GM18907 (cell line): ENCODE results near the gene GSDMA.
"Not testable (repeated sequence)": the region's sequence is repeated elsewhere in the genome, so short reads cannot be mapped to it uniquely, and the experiment has no call there.

Experiments
- ATAC-seq: cut with Tn5 transposase; IDR thresholded peaks from one replicate; pipeline ENCODE4 v1.9.1; 2021; ENCODE audit warnings: mild to moderate bottlenecking, moderate library complexity; ENCODE audit not compliant: unreplicated experiment

GSDMA gene

DNA sequence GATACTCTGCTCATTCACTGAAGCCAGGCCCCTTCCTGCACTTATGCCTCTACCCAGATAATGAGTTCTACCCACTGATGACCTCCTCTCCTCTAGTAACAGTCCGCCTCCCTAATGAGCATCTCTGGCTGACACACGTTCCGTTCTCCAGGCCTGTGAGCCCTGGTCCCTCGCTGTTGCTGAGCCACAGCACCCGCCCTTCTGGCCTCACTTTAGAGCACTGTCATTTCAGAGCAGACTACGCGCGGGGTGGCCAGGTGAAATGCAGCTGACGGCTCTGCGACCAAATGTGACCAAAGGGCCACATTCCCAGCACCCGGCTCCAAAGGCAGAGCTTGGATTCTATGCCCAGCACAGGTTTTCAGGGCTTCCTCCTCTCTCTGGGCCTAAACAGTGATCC is 31.6 kb downstream of the GSDMA start:
- no peak for ATAC-seq

DNA sequence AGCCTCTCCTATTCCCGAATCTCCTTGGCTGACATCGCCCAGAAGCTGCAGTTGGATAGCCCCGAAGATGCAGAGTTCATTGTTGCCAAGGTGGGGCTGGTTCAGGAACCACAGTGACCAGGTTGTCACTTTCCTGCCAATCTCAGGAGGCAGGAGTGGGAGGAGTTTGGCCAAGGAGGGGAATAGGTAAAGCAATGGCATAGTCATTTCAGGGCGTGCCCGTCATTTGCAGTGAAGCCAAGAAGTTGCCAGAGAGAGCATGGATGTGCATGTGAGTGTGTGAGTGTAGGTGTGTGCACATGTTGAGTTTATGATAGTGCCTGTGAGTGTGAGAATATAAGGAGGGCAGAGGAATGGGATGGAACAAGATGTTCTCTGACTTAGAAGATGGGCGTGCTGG is 32.6 kb downstream of the GSDMA start:
- ATAC-seq: no peak

DNA sequence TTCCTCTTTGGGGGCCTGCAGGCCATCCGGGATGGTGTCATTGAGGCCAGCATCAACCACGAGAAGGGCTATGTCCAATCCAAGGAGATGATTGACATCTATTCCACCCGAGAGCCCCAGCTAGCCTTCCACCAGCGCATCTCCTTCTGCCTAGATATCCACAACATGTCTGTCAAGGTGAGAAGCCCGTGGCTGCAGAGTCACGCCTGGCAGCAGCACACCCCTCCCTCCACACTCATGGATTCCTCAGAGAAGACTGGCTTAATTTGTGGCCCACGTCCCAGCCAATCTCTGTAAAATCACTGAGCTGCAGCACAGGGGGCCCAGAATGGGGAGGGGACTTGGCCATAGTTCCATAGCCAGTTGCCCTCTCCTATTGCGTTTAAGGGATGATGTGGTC is 33.4 kb downstream of the GSDMA start:
- no peak for ATAC-seq

DNA sequence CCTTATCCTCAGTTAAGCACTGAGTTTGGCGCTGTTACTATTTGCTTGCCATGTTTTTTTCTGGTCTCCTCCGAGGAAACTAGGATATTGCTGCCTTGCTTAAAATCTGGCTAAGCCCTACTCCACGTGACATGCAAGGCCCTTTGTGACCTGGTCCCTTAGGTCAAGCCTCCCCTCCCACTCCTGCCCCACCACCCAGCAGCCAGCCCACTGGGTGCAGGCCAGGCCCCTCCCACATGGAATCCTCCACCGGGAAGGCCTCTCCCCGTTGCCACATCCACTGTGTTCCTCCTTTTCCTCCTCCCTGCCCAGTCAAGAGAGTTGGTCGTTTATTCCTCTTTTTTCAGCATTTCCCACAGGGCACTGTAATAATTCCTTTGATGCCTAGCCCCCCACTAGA is 34.0 kb downstream of the GSDMA start:
- ATAC-seq: no peak

DNA sequence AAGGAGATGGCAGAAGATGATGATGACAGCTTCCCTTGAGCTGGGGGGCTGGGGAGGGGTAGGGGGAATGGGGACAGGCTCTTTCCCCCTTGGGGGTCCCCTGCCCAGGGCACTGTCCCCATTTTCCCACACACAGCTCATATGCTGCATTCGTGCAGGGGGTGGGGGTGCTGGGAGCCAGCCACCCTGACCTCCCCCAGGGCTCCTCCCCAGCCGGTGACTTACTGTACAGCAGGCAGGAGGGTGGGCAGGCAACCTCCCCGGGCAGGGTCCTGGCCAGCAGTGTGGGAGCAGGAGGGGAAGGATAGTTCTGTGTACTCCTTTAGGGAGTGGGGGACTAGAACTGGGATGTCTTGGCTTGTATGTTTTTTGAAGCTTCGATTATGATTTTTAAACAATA is 34.7 kb downstream of the GSDMA start:
- ATAC-seq: no peak

DNA sequence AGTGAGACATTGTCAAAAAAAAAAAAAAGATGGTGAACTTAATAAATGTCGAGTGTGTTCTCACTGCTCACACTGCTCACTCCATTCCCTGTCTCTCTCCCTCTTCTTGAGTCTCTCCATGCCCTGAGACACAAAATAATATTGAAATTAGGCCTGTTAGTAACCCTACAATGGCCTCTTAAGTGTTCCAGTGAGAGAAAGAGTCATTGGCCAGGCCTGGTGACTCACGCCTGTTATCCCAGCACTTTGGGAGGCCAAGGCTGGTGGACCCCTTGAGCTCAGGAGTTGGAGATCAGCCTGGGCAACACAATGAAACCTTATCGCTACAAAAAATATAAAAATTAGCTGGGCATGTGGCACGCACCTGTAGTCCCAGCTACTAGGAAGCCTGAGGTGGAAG is 36.3 kb downstream of the GSDMA start:
- ATAC-seq: no peak

DNA sequence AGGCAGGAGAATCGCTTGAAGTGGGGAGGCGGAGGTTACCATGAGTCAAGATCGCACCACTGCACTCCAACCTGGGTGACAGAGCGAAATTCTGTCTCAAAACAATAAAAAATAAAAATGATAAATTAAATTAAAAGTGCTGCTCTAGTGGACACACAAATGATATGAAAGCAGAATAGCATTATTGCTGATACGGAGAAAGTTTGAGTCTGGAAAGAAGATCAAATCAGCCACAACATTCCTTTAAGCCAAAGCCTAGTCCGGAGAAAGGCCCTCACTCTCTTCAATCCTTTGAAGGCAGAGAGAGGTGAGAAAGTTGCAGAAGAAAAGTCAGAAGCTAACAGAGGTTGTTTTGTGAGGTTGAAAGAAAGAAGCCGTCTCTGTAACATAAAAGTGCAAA is 37.4 kb downstream of the GSDMA start:
- no peak for ATAC-seq

DNA sequence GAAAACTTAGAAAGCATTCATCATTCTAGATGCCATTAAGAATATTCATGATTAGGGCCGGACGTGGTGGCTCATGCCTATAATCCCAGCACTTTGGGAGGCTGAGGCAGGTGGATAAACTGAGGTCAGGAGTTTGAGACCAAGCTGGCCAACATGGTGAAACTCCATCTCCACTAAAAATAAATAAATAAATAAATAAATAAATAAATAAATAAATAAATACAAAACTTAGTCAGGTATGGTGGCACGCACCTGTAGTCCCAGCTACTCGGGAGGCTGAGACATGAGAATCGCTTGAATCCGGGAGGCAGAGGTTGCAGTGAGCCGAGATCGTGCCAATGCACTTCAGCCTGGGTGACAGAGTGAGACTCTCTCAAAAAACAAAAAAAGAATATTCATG is 38.5 kb downstream of the GSDMA start:
- ATAC-seq: not testable (repeated sequence)

DNA sequence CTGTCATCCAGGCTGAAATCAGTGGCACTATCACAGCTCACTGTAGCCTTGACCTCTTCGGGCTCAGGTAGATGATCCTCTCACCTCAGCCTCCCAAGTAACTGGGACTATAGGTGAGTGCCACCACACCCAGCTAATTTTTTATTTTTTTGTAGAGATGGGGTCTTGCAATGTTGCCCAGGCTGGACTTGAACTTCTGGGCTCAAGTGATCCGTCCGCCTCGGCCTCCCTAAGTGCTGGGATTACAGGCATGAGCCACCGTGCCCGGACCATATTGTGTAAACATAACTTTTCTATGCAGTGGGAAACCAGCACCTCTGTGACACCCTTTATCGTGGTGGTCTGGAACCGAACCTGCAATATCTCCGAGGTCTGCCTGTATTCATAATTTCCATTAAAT is 41.3 kb downstream of the GSDMA start:
- ATAC-seq: no peak

DNA sequence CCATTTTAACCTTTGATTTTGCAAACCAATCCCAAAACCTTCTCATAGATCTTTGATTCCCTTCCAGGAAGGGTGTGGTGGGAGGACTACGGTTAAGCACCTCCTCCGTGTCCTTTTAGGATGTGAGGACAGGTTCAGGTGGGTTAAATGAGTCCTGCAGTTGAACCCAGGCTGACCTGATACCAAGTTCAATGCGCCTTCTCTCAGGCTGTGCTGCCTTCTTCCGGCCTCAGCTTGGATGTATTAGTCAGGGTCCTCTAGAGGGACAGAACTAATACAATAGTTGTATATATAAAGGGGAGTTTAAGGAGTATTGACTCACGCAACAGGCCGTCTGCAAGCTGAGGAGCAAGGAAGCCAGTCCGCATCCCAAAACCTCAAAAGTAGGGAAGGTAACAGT is 41.9 kb downstream of the GSDMA start:
- no peak for ATAC-seq

DNA sequence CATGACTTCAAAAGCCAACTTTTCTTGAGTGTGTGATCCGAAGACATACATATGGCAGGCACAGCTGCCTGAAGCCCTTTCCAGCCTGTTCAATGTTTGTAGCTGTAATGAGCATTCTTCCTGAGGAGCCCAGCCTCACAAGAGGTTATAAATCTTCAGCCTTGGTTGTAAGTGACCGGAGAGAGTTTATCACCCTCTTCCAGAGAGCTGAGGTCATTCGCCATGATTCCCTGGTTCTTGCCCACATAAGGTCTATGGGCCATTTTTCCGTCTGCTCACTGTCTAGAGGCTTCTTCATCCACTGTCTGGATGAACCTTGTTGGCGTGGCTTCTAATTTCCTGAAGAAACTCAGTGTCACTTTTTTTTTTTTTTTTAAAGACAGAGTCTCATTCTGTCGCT is 42.7 kb downstream of the GSDMA start:
- no peak for ATAC-seq

DNA sequence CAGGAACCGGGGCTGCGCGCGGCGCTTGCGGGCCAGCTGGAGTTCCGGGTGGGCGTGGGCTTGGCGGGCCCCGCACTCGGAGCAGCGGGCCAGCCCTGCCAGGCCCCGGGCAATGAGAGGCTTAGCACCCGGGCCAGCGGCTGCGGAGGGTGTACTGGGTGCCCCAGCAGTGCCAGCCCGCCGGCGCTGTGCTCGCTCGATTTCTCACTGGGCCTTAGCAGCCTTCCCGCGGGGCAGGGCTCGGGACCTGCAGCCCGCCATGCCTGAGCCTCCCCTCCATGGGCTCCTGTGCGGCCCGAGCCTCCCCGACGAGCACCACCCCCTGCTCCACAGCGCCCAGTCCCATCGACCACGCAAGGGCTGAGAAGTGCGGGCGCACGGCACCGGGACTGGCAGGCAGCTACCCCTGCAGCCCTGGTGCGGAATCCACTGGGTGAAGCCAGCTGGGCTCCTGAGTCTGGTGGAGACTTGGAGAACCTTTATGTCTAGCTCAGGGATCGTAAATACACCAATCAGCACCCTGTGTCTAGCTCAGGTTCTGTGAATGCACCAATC is 48.2 kb downstream of the GSDMA start:
- ATAC-seq: not testable (repeated sequence)

DNA sequence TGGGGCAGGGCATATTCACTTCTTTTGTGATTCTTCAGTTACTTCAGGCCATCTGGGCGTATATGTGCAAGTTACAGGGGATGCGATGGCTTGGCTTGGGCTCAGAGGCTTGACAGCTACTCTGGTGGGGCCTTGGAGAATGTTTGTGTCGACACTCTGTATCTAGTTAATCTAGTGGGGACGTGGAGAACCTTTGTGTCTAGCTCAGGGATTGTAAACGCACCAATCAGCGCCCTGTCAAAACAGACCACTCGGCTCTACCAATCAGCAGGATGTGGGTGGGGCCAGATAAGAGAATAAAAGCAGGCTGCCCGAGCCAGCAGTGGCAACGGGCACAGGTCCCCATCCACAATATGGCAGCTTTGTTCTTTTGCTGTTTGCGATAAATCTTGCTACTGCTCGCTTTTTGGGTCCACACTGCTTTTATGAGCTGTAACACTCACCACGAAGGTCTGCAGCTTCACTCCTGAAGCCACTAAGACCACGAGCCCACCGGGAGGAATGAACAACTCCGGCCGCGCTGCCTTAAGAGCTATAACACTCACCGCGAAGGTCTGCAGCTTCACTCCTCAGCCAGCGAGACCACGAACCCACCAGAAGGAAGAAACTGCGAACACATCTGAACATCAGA is 49.3 kb downstream of the GSDMA start:
- ATAC-seq: not testable (repeated sequence)

DNA sequence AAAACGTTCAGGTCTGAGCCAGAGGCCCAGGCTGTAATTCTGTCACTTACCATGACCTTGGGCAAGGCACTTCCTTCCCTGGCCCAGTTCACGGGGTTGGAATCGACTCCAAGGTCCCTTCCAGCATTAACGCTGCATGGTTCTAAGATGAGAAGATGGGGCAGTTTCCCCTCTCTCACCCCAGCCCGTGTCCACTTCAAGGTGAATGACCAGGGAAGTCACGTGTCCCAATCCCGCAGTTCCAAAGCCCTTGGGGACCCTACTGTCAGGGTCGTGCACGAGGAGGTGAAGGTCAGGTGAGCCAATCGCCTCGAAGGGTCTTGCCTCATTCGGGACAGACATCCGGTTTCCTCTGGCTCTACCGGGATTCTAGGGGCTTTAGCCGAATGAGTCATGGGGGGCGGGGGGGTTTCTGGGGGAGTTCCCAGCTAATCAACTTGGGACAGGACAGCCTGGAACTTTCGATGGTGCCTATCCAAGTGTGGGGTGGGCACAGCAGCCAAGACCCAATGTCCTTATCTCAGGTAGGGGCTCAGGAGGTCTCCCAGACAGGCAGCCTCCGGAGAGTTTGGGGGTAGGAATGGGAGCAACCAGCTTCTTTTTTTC is 51.7 kb downstream of the GSDMA start:
- ATAC-seq: no peak

DNA sequence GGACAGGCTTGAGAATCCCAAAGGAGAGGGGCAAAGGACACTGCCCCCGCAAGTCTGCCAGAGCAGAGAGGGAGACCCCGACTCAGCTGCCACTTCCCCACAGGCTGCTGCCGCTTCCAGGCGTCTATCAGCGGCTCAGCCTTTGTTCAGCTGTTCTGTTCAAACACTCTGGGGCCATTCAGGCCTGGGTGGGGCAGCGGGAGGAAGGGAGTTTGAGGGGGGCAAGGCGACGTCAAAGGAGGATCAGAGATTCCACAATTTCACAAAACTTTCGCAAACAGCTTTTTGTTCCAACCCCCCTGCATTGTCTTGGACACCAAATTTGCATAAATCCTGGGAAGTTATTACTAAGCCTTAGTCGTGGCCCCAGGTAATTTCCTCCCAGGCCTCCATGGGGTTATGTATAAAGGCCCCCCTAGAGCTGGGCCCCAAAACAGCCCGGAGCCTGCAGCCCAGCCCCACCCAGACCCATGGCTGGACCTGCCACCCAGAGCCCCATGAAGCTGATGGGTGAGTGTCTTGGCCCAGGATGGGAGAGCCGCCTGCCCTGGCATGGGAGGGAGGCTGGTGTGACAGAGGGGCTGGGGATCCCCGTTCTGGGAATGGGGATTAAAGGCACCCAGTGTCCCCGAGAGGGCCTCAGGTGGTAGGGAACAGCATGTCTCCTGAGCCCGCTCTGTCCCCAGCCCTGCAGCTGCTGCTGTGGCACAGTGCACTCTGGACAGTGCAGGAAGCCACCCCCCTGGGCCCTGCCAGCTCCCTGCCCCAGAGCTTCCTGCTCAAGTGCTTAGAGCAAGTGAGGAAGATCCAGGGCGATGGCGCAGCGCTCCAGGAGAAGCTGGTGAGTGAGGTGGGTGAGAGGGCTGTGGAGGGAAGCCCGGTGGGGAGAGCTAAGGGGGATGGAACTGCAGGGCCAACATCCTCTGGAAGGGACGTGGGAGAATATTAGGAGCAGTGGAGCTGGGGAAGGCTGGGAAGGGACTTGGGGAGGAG is 52.5 kb downstream of the GSDMA start, which contains the start of gene CSF3:
TSS of gene CSF3 (plus strand) at position 436 of the 993 bp plus-strand sequence. CDS start at position 471, 35 bp downstream.
- ATAC-seq: no peak

DNA sequence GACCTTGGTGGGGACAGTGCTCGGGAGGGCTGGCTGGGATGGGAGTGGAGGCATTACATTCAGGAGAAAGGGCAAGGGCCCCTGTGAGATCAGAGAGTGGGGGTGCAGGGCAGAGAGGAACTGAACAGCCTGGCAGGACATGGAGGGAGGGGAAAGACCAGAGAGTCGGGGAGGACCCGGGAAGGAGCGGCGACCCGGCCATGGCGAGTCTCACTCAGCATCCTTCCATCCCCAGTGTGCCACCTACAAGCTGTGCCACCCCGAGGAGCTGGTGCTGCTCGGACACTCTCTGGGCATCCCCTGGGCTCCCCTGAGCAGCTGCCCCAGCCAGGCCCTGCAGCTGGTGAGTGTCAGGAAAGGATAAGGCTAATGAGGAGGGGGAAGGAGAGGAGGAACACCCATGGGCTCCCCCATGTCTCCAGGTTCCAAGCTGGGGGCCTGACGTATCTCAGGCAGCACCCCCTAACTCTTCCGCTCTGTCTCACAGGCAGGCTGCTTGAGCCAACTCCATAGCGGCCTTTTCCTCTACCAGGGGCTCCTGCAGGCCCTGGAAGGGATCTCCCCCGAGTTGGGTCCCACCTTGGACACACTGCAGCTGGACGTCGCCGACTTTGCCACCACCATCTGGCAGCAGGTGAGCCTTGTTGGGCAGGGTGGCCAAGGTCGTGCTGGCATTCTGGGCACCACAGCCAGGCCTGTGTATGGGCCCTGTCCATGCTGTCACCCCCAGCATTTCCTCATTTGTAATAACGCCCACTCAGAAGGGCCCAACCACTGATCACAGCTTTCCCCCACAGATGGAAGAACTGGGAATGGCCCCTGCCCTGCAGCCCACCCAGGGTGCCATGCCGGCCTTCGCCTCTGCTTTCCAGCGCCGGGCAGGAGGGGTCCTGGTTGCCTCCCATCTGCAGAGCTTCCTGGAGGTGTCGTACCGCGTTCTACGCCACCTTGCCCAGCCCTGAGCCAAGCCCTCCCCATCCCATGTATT is 53.5 kb downstream of the GSDMA start:
- ATAC-seq: no peak

DNA sequence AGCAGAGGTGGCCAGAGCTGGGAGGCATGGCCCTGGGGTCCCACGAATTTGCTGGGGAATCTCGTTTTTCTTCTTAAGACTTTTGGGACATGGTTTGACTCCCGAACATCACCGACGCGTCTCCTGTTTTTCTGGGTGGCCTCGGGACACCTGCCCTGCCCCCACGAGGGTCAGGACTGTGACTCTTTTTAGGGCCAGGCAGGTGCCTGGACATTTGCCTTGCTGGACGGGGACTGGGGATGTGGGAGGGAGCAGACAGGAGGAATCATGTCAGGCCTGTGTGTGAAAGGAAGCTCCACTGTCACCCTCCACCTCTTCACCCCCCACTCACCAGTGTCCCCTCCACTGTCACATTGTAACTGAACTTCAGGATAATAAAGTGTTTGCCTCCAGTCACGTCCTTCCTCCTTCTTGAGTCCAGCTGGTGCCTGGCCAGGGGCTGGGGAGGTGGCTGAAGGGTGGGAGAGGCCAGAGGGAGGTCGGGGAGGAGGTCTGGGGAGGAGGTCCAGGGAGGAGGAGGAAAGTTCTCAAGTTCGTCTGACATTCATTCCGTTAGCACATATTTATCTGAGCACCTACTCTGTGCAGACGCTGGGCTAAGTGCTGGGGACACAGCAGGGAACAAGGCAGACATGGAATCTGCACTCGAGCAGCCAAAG is 54.7 kb downstream of the GSDMA start:
- no peak for ATAC-seq

DNA sequence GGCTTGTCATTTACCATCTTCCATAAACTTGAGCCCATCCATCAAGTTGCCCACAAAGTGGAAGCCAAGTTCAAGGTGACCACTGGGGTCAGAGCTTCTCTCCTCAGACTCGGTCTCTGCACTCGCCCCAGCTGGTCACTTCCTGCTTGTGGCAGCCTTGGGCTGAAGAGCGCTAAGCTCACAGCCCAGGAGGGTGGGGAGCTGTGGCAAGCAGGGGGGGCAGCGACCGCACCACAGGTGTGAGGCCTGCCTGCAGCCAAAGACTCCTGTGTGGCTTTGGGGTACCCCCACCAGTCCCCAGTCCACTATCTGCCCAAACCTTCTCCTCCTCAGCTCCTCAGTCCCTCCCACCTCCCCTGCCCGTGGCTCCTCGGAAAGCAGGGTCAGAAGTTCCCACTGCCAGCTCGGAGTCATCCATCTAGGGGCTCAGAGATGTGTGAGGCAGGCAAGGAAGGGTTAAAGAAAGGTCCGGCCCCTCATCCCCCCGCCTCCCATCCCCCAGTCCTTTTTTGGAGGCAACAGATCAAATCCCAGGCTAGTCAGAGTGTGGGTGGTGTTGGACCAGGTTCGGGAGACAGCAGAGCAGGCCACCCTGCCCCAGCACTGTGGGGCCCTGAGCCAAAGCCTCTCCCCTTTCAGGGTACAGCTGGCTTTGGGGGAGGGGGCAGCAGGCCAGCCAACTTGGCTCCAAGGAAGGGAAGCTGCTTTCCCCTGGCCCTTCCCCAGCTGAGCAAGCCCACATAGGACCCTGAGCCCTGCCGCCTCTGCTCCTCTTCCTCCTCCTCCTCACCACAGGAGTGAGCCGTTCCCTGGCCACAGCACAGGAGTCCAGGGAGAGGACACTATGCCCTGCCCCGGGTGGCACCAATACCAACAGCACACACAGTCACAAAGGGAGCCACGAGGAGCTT is 55.7 kb downstream of the GSDMA start:
- no peak for ATAC-seq
